Neuronal stem cell (in vitro differentiated cells): ENCODE measurements around the gene HSP90AB1.

Experiments
- DNase-seq: peaks from one replicate; pipeline ENCODE4 v3.0.0-alpha.2; 2013; ENCODE audit warnings: low spot score
- H2AFZ ChIP-seq: one replicate; pipeline ENCODE4 v1.6.1; 2013; ENCODE audit warnings: mild to moderate bottlenecking, low read length, inconsistent platforms
- H2AK5ac ChIP-seq: 2 replicates; pipeline ENCODE4 v1.6.1; 2013; ENCODE audit warnings: low read depth, mild to moderate bottlenecking, inconsistent platforms, low read length, moderate library complexity, mixed read lengths
- H2BK120ac ChIP-seq: 2 replicates; pipeline ENCODE4 v1.6.1; 2013; ENCODE audit warnings: low read depth, mild to moderate bottlenecking, inconsistent platforms, low read length, moderate library complexity, mixed read lengths
- H2BK12ac ChIP-seq: one replicate; pipeline ENCODE4 v1.6.1; 2013; ENCODE audit warnings: low read length, inconsistent platforms
- H2BK15ac ChIP-seq: 2 replicates; pipeline ENCODE4 v1.6.1; 2013; ENCODE audit warnings: mild to moderate bottlenecking, low read length, inconsistent platforms, mixed read lengths
- H2BK5ac ChIP-seq: one replicate; pipeline ENCODE4 v1.6.1; 2013; ENCODE audit warnings: inconsistent platforms, mild to moderate bottlenecking, low read length, moderate library complexity
- H3K14ac ChIP-seq: one replicate; pipeline ENCODE4 v1.6.1; 2013; ENCODE audit warnings: low read length, inconsistent platforms
- H3K18ac ChIP-seq: 2 replicates; pipeline ENCODE4 v1.6.1; 2013; ENCODE audit warnings: low read length, inconsistent platforms
- H3K23ac ChIP-seq: 2 replicates; pipeline ENCODE4 v1.6.1; 2013; ENCODE audit warnings: low read depth, mild to moderate bottlenecking, mixed read lengths, low read length, inconsistent platforms; ENCODE audit not compliant: poor library complexity
- H3K27ac ChIP-seq: replicated peaks from 3 replicates; pipeline ENCODE4 v1.5.1; 2013; ENCODE audit warnings: low read length, inconsistent platforms
- H3K27me3 ChIP-seq, 3 experiments: 2 replicates each; pipeline ENCODE4 v1.6.1; 2013; ENCODE audit warnings: low read length in 3 of 3, mild to moderate bottlenecking in 2 of 3, inconsistent platforms in 1 of 3, low read depth in 1 of 3, mixed read lengths in 1 of 3, moderate library complexity in 1 of 3; ENCODE audit not compliant: control insufficient read depth in 3 of 3, insufficient read depth in 3 of 3
- H3K36me3 ChIP-seq, 2 donors: replicated peaks in 1 of 2; 2 replicates each; pipeline ENCODE4 v1.6.1; 2013; ENCODE audit warnings: low read length in 2 of 2; ENCODE audit not compliant: control insufficient read depth in 2 of 2, insufficient read depth in 2 of 2
- H3K4ac ChIP-seq: 2 replicates; pipeline ENCODE4 v1.6.1; 2013; ENCODE audit warnings: inconsistent platforms, mild to moderate bottlenecking, low read length, moderate library complexity
- H3K4me1 ChIP-seq, 2 donors: 1 replicate in 1 of 2; 2 replicates in 1 of 2; pipeline ENCODE4 v1.6.1; 2013; ENCODE audit warnings: low read length in 2 of 2, low read depth in 1 of 2; ENCODE audit not compliant: control insufficient read depth in 2 of 2, insufficient read depth in 1 of 2
- H3K4me2 ChIP-seq: one replicate; pipeline ENCODE4 v1.6.1; 2013; ENCODE audit warnings: mild to moderate bottlenecking, low read length, inconsistent platforms; ENCODE audit not compliant: insufficient read depth, poor library complexity, severe bottlenecking
- H3K4me3 ChIP-seq, 2 donors: 2 replicates each; pipeline ENCODE4 v1.5.1; 2013; ENCODE audit warnings: low read length in 2 of 2, mild to moderate bottlenecking in 2 of 2, inconsistent platforms in 1 of 2, moderate library complexity in 1 of 2
- H3K79me1 ChIP-seq: one replicate; pipeline ENCODE4 v1.6.1; 2013; ENCODE audit warnings: low read depth, mild to moderate bottlenecking, inconsistent platforms, low read length, moderate library complexity
- H3K9ac ChIP-seq: one replicate; pipeline ENCODE4 v1.6.1; 2013; ENCODE audit warnings: mild to moderate bottlenecking, low read depth, low read length, inconsistent platforms; ENCODE audit not compliant: poor library complexity
- H3K9me3 ChIP-seq, 2 donors: replicated peaks in 1 of 2; 2 replicates each; pipeline versions ENCODE3 to v1.6.1; 2013; ENCODE audit warnings: low read length in 2 of 2, mild to moderate bottlenecking in 2 of 2, inconsistent platforms in 1 of 2, low read depth in 1 of 2, mixed read lengths in 1 of 2, moderate library complexity in 1 of 2; ENCODE audit not compliant: control insufficient read depth in 2 of 2, insufficient read depth in 1 of 2
- H4K8ac ChIP-seq: one replicate; pipeline ENCODE4 v1.6.1; 2013; ENCODE audit warnings: low read depth, mild to moderate bottlenecking, inconsistent platforms, low read length, moderate library complexity
- H4K91ac ChIP-seq: one replicate; pipeline ENCODE4 v1.6.1; 2013; ENCODE audit warnings: low read length, low read depth, mild to moderate bottlenecking, inconsistent platforms; ENCODE audit not compliant: poor library complexity
- WGBS, 2 donors: extraction: QIAGEN DNeasy Blood & Tissue Kit; methylation state at CpG; one replicate each; pipeline ENCODE4 v1.1.7; 2013; ENCODE audit warnings: missing lambda C conversion rate in 2 of 2, mixed read lengths in 1 of 2; ENCODE audit not compliant: insufficient read length in 2 of 2, insufficient replicate concordance in 1 of 2; ENCODE audit errors: extremely low coverage in 2 of 2; 5-methylcytosine and 5-hydroxymethylcytosine counted together

HSP90AB1 gene

GRCh38 chr6:44292661-44293365 lies 45.9 kb downstream of the HSP90AB1 start:
- Histone ChIP-seq H3K79me1 (no peaks in the 10 kb centered on the region), H3K18ac (no peak overlapping the region), H3K4me2 (no peak overlapping the region), H3K36me3 (no peaks in the 10 kb centered on the region), H3K14ac (no peak overlapping the region), H4K8ac (no peak overlapping the region), H3K27ac (no peak overlapping the region), H2AK5ac (no peak overlapping the region), H3K4ac (no peak overlapping the region), H2AFZ (no peak overlapping the region), H3K9me3 (no peaks in the 10 kb centered on the region), H4K91ac (no peak overlapping the region), H2BK5ac (no peak overlapping the region), H3K4me3 (no peak overlapping the region), H2BK120ac (no peak overlapping the region), H3K23ac (no peak overlapping the region), H3K9ac (no peak overlapping the region), H2BK12ac (no peak overlapping the region), H3K27me3 (peaks cover 0 to 24% (median 22%) of the 10 kb centered on the region in 3 experiments), H3K4me1 (peaks cover 4 to 6% of the 10 kb centered on the region in 2 donors), H2BK15ac (no peak overlapping the region)
- WGBS, 2 donors, result no CpG with 5 or more reads among the region's 4 CpGs
- DNase-seq, result no peak

GRCh38 chr6:44294832-44295791 lies 48.2 kb downstream of the HSP90AB1 start:
- Histone ChIP-seq H3K4me1 (peaks cover 4 to 9% of the 10 kb centered on the region in 2 donors), H2BK120ac (no peak overlapping the region), H3K27ac (no peak overlapping the region), H3K4me2 (no peak overlapping the region), H2BK12ac (no peak overlapping the region), H3K4ac (no peak overlapping the region), H4K8ac (no peak overlapping the region), H4K91ac (no peak overlapping the region), H3K27me3 (peaks cover 0 to 21% (median 13%) of the 10 kb centered on the region in 3 experiments), H3K23ac (no peak overlapping the region), H3K14ac (peak overlapping the region; percentile 22), H3K4me3 (no peak overlapping the region), H3K36me3 (peaks cover 2 to 14% of the 10 kb centered on the region in 2 donors), H2BK15ac (no peak overlapping the region), H3K79me1 (no peaks in the 10 kb centered on the region), H3K18ac (no peak overlapping the region), H3K9ac (no peak overlapping the region), H2AK5ac (no peak overlapping the region), H2BK5ac (no peak overlapping the region), H2AFZ (no peak overlapping the region), H3K9me3 (no peaks in the 10 kb centered on the region)
- WGBS, 2 donors, result no CpG with 5 or more reads among the region's 7 CpGs
- DNase-seq, result no peak

GRCh38 chr6:44297063-44298038 lies 50.5 kb downstream of the HSP90AB1 start:
- Histone ChIP-seq H4K8ac (peak overlapping the region; percentile 19), H2BK5ac (no peak overlapping the region), H3K9ac (peak overlapping the region; percentile 99), H4K91ac (no peak overlapping the region), H2AFZ (peak overlapping the region; percentile 86), H3K79me1 (peaks cover 4% of the 10 kb centered on the region), H2BK120ac (peak overlapping the region; percentile 22), H3K27ac (no peak overlapping the region), H3K23ac (peak overlapping the region; percentile 90), H2AK5ac (peak overlapping the region; percentile 36), H2BK15ac (no peak overlapping the region), H3K36me3 (peaks cover 22 to 36% of the 10 kb centered on the region in 2 donors), H3K4me2 (peak overlapping the region; percentile 97), H3K14ac (peak overlapping the region; percentile 96), H3K9me3 (no peaks in the 10 kb centered on the region), H3K4me1 (peaks cover 3 to 9% of the 10 kb centered on the region in 2 donors), H3K18ac (peak overlapping the region; percentile 94), H3K27me3 (peaks cover 0 to 17% (median 4%) of the 10 kb centered on the region in 3 experiments), H3K4me3 (peak overlapping the region; percentile 45 to 84), H3K4ac (peak overlapping the region; percentile 44), H2BK12ac (no peak overlapping the region)
- WGBS, 2 donors, result no CpG with 5 or more reads among the region's 86 CpGs
- peak; percentile 51 for DNase-seq
